AG09309 (cell line): ENCODE measurements around the gene GDF10.

ENCODE experiments used
- DNase-seq: peaks from one replicate; pipeline ENCODE4 v3.0.0-alpha.2; 2010; ENCODE audit warnings: low read depth
- H3K4me3 ChIP-seq: 2 replicates; pipeline ENCODE4 v1.5.1; 2011; ENCODE audit warnings: mild to moderate bottlenecking, low read depth, low read length, moderate library complexity; ENCODE audit not compliant: control insufficient read depth
- TF ChIP-seq, protein P1 (sequence below): IDR thresholded peaks from 2 replicates; pipeline ENCODE4 v1.5.1; 2011; ENCODE audit warnings: mild to moderate bottlenecking, low read depth, low read length, inconsistent platforms; ENCODE audit not compliant: insufficient read depth, control insufficient read depth; ENCODE audit errors: missing control alignments

Gene GDF10

DNA sequence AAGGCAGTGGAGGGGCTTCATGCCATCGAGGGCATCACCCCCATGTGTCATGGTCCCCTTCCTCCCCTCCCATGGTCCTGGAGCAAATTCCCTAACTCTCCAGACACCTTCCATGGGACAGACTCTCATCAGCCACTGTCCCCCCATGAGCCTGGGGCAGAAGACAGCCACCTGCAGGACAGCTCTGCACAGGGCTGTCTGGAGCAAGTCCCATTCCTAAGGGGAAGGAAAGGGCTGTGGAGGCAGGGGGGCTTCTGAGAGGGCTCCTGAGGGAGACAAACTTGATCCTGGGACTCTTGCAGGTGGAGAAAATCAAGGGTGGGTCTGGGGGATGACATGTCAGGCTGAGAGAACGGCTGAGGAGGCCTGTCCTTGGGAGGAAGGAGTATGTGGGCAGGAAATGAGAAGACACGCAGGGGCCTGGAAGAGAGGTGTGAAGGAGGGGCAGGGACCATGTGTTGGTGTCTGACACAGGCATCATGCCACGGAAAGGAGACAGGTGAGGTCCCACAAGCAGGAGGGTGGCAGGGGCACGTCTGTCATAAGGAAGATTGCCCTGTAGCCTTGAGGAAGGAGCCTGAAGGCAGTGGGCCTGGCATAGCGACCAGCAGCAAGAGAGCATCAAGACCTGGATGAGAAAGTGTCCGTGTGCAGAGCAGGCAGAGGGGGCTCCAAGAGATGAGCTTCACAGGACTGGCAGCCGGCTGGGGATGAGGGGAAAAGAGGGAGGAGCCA is 14.4 kb upstream of the GDF10 start:
- TF ChIP-seq, protein P1, sequence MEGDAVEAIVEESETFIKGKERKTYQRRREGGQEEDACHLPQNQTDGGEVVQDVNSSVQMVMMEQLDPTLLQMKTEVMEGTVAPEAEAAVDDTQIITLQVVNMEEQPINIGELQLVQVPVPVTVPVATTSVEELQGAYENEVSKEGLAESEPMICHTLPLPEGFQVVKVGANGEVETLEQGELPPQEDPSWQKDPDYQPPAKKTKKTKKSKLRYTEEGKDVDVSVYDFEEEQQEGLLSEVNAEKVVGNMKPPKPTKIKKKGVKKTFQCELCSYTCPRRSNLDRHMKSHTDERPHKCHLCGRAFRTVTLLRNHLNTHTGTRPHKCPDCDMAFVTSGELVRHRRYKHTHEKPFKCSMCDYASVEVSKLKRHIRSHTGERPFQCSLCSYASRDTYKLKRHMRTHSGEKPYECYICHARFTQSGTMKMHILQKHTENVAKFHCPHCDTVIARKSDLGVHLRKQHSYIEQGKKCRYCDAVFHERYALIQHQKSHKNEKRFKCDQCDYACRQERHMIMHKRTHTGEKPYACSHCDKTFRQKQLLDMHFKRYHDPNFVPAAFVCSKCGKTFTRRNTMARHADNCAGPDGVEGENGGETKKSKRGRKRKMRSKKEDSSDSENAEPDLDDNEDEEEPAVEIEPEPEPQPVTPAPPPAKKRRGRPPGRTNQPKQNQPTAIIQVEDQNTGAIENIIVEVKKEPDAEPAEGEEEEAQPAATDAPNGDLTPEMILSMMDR: no peak
- no peak for DNase-seq

GRCh38 chr10:47286116-47286505 is 13.9 kb upstream of the GDF10 start:
- no peak for DNase-seq
- TF ChIP-seq, protein P1: no peak
- no peak overlapping the region for H3K4me3 ChIP-seq

More for the DNA sequence above, 14.4 kb upstream of the GDF10 start:
- no peak overlapping the region for H3K4me3 ChIP-seq

DNA sequence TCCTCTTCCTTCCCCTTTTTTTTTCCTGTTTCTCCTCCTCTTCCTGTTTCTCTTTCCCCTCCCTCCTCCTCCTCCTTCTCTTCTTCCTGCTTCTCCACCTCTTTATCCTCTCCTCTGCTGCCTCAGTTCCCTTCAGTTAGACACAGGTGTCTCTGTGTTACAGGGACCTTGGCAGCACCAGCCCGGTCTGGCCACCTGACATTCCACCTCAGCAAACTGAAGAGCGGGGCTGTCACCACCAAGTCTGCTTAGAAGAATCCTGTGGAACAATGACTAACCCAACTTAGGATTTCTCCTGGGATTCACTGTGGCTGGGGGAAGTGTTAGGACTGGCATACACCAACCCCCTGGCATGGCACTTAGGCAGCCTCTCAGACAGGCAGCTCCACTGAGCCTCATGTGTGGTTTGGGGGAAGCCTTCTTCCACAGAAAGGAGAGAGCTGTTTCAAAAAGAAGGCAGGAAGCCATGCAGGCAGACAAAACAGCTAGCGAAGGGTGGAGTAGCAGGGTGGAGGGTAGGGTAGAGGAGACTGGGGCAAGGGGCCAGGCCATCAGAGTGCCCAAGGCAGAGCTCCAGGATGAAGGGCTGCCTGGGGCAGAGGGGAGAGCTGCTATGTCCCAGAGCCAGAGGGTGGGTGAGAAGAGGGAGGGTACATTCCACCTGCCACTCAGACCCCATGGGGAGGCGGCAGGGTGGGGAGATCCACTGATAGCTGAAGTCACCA is 13.2 kb upstream of the GDF10 start:
- no peak for DNase-seq
- TF ChIP-seq, protein P1: no peak
- H3K4me3 ChIP-seq: no peak overlapping the region

DNA sequence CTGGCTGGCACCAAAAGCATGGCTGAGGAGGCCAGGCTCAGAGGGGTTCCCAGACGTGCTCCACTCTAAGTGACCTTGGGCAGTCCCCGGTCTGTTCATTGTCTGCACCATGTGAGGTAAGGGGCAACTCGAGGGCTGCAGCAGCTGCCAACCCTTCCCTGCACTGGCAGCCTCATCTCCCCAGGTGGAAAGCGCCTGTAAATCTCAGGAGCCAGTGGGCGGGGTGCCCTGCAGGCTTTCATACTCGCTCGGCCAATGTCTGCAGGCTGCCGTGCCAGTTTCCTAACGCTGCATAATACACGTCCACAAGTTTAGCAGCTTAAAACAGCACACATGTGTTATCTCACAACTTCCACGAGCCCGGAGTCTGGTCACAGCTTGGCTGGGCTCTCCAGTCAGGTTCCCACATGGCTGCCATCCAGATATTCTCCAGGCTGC is 12.6 kb upstream of the GDF10 start:
- H3K4me3 ChIP-seq: no peak overlapping the region
- no peak for DNase-seq
- TF ChIP-seq, protein P1: no peak

DNA sequence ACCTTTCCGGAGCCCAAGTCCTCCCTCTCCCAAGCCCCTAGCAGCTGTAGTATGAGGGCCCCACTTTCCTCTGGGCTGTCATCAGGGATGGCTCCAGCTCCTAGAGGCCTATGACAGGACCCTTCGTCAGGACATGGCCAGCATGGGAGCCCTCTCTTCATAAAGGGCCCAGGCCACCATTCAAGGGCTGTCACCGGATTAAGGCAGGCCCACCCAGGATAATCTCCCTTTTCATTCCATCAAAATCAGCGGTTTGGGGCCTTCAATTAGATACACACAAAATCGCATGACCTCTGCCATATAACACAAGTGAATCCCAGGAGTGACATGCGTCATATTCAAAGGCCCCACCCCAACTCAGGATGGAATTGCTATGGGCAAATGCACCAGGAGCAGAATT is 12.2 kb upstream of the GDF10 start:
- TF ChIP-seq, protein P1: no peak
- H3K4me3 ChIP-seq: no peak overlapping the region
- DNase-seq: no peak

DNA sequence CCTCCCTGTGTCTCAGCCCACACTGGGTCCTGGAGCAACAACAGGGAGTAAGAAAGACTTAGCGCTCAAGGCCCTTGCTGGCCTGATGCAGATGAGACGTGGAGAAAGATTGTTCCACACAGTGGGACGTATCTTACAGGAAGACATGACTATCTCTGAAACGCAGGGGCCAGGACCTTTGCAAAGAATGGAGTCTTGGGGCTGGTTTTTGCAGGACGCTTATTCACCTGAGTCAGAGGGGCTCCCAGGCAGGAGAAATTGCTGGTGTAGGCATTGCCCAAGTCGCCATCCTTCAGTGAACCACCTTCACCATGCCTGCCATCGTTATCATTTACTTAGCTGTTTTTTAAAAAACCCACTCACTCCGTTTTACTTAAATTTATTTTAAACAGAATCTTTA is 11.8 kb upstream of the GDF10 start:
- TF ChIP-seq, protein P1: no peak
- H3K4me3 ChIP-seq: no peak overlapping the region
- no peak for DNase-seq
